Measurements from ENCODE around the gene INAVA. TPM values are rescaled to one million over a fixed set of nuclear protein-coding genes. Genes with fewer than 3 reads are reported as not detected.
A peak's percentile ranks its signal among the peaks of the same experiment; 100 is the strongest.
"Not testable (repeated sequence)": the region's sequence is repeated elsewhere in the genome, so short reads cannot be mapped to it uniquely, and the experiment has no call there.

The INAVA gene
- total and polyA plus RNA-seq, 9 of the 15 experiments (the other 6 are each of a cell fraction or from before 2014, with no cell fraction given): 0.09 TPM; not detected in 8

DNA sequence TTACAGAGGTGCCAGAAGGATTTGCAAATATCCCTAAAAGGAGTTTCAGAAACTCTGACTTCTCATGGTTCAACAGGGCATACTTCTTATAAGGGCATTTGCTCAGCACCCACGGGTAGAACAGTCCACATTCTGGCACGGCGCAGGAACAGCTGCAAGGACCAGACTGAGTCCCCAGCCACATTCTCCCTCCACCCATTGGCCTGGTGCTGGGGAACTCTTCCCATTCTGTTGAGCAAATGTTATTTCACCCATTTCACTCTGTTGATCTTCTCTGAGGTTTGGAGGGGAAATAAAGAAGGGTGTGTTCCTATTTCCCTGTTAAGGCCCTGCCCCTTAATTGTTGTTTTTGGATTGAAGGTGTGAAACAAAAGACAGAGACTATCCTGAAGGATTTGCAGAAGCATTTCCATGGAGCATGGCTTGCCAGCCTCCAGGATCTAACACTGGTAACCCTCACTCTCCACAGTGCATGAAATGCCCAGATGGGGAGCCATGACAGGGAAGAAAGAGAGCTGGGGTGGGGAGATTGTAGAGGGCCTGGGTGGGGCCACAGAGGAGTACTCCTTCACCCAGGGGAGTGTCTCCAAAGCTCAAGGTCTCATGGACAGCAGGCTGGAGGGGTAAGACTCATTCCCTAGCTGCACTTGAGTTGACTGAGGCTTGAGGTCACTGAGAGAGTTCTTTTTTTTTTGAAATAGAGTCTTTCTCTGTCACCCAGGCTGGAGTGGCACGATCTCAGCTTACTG is 35.0 kb downstream of the INAVA start:
- Histone ChIP-seq H3K4me1 (replicated peaks in 1 of 2; ENCODE audit: control insufficient read depth in 2 of 2, insufficient read depth in 2 of 2, low read length in 2 of 2) (no peaks in the 10 kb centered on the region), H3K9me3 (replicated peaks; ENCODE audit: control insufficient read depth, insufficient read depth, low read depth, low read length) (no peaks in the 10 kb centered on the region), H3K9ac (ENCODE audit: insufficient read depth in 1 of 2, low read depth in 2 of 2, low read length in 2 of 2) (no peak overlapping the region), H3K36me3 (ENCODE audit: control insufficient read depth, insufficient read depth, low read length) (no peaks in the 10 kb centered on the region), H3K27me3 (ENCODE audit: control insufficient read depth in 2 of 2, insufficient read depth in 2 of 2, low read length in 2 of 2) (peaks cover 28 to 54% of the 10 kb centered on the region in 2 experiments), H3K9me1 (ENCODE audit: control insufficient read depth, insufficient read depth, low read length) (no peaks in the 10 kb centered on the region), H3K4me3 (no peak overlapping the region), H3K4me2 (ENCODE audit: insufficient read depth, low read length) (no peak overlapping the region), H3K79me2 (ENCODE audit: control insufficient read depth, insufficient read depth, low read length) (no peaks in the 10 kb centered on the region), H4K20me1 (replicated peaks; ENCODE audit: control insufficient read depth, insufficient read depth, low read length) (0 out of 2 replicates have a peak, but pooled peaks cover 6% of the 10 kb centered on the region), H2AFZ (ENCODE audit: low read depth, low read length) (no peak overlapping the region), H3K27ac (ENCODE audit: extremely low read depth, low read depth, low read length) (no peak overlapping the region)
- in situ Hi-C loops (cut with MboI) (no loop called here), intact Hi-C loops (cut with micrococcal nuclease) (no loop called here)
- WGBS (ENCODE audit: insufficient coverage, low coverage, missing lambda C conversion rate): 1% methylated on average over 4 of the region's 4 CpGs
- BruUV-seq (replicated peaks): no TSS peak
- ATAC-seq: peak; percentile 74
- TF ChIP-seq MED1 (CRISPR knock-in tag; IDR thresholded peaks at IDR 0.05; ENCODE audit: borderline replicate concordance) (no peak), ZNF197 (CRISPR knock-in tag; IDR thresholded peaks at IDR 0.05; ENCODE audit: low read depth) (no peak), ZNF274 (IDR thresholded peaks at IDR 0.05; ENCODE audit: borderline replicate concordance, low read depth, low read length) (no peak), RB1 (IDR thresholded peaks at IDR 0.05; ENCODE audit: low read depth) (no peak), HNRNPK (IDR thresholded peaks at IDR 0.05; ENCODE audit: low read depth, low read length, poor library complexity, severe bottlenecking) (no peak), ZNF766 (CRISPR knock-in tag; conservative IDR thresholded peaks at IDR 0.05) (no peak), C11orf30 (IDR thresholded peaks at IDR 0.05; ENCODE audit: low read depth) (no peak), PRPF4 (IDR thresholded peaks at IDR 0.05; ENCODE audit: insufficient read depth, low read depth, low read length, poor library complexity, severe bottlenecking) (no peak), ZNF134 (CRISPR knock-in tag; conservative IDR thresholded peaks at IDR 0.05) (no peak)
- TF ChIP-seq, protein P1, sequence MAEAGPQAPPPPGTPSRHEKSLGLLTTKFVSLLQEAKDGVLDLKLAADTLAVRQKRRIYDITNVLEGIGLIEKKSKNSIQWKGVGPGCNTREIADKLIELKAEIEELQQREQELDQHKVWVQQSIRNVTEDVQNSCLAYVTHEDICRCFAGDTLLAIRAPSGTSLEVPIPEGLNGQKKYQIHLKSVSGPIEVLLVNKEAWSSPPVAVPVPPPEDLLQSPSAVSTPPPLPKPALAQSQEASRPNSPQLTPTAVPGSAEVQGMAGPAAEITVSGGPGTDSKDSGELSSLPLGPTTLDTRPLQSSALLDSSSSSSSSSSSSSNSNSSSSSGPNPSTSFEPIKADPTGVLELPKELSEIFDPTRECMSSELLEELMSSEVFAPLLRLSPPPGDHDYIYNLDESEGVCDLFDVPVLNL (CRISPR knock-in tag; IDR thresholded peaks at IDR 0.05; ENCODE audit: low read depth): no peak
- TF ChIP-seq, protein P2, sequence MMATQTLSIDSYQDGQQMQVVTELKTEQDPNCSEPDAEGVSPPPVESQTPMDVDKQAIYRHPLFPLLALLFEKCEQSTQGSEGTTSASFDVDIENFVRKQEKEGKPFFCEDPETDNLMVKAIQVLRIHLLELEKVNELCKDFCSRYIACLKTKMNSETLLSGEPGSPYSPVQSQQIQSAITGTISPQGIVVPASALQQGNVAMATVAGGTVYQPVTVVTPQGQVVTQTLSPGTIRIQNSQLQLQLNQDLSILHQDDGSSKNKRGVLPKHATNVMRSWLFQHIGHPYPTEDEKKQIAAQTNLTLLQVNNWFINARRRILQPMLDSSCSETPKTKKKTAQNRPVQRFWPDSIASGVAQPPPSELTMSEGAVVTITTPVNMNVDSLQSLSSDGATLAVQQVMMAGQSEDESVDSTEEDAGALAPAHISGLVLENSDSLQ (IDR thresholded peaks at IDR 0.05): no peak
- DNase-seq (ENCODE audit: extremely low read depth in 1 of 4, low spot score in 3 of 4): peak in 1 of 4 experiments; percentile 9
- POLR2A ChIA-PET: interaction anchor here (0.6 kb wide), 1 partner anchor 12 kb away, joined by 3 read pairs; no protein-coding TSS in a partner anchor
- no peak for FAIRE-seq
- CTCF ChIA-PET (ENCODE audit: low intra/inter-chr PET ratio): no interaction called here

DNA sequence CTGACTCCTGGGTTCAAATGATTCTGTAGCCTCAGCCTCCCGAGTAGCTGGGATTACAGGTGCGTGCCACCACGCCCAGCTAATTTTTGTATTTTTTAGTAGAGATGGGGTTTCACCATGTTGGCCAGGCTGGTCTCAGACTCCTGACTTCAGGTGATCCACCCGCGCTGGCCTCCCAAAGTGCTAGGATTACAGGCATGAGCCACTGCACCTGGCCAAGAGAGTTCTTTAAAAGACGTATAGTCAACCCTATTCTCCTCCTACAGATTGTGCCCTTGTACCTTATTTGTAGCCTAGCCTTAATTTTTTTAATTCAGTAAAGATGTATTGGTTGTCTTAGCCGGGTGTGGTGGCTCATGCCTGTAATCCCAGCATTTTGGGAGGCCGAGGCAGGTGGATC is 35.6 kb downstream of the INAVA start:
- POLR2A ChIA-PET: interaction anchor here (0.6 kb wide), 1 partner anchor 13 kb away, joined by 3 read pairs; no protein-coding TSS in a partner anchor
- 4% methylated on average over 7 of the region's 8 CpGs for WGBS (ENCODE audit: insufficient coverage, low coverage, missing lambda C conversion rate)
- H3K4me1 ChIP-seq (replicated peaks in 1 of 2; ENCODE audit: control insufficient read depth in 2 of 2, insufficient read depth in 2 of 2, low read length in 2 of 2); BruUV-seq (replicated peaks); FAIRE-seq; ATAC-seq; H3K9me1 ChIP-seq (ENCODE audit: control insufficient read depth, insufficient read depth, low read length); DNase-seq (ENCODE audit: extremely low read depth in 1 of 4, low spot score in 3 of 4); H4K20me1 ChIP-seq (replicated peaks; ENCODE audit: control insufficient read depth, insufficient read depth, low read length); CTCF ChIA-PET (ENCODE audit: low intra/inter-chr PET ratio); H3K27ac ChIP-seq (ENCODE audit: extremely low read depth, low read depth, low read length); H3K9ac ChIP-seq (ENCODE audit: insufficient read depth in 1 of 2, low read depth in 2 of 2, low read length in 2 of 2); H3K9me3 ChIP-seq (replicated peaks; ENCODE audit: control insufficient read depth, insufficient read depth, low read depth, low read length); intact Hi-C loops (cut with micrococcal nuclease); H3K4me2 ChIP-seq (ENCODE audit: insufficient read depth, low read length); H3K4me3 ChIP-seq; H3K36me3 ChIP-seq (ENCODE audit: control insufficient read depth, insufficient read depth, low read length); H3K79me2 ChIP-seq (ENCODE audit: control insufficient read depth, insufficient read depth, low read length); H2AFZ ChIP-seq (ENCODE audit: low read depth, low read length); in situ Hi-C loops (cut with MboI): not testable (repeated sequence)
- H3K27me3 ChIP-seq (ENCODE audit: control insufficient read depth in 2 of 2, insufficient read depth in 2 of 2, low read length in 2 of 2): peaks cover 32 to 60% of the 10 kb centered on the region in 2 experiments
